SK-N-SH (cell line): ENCODE measurements around the gene INO80C. TPM values are rescaled to one million over a fixed set of nuclear protein-coding genes. Genes with fewer than 3 reads are reported as not detected.
A peak's percentile ranks its signal among the peaks of the same experiment; 100 is the strongest.

Source experiments
- CTCF ChIA-PET: fragments of 300-600, 350-600 bp; formaldehyde crosslinking; extraction: SDS; loops from one replicate; lab custom pipeline; 2021; lab: Yijun Ruan, JAX
- POLR2A ChIA-PET: fragments of 350-600 bp; sonication (Branson Sonifier 250); formaldehyde crosslinking; extraction: SDS; loops from one replicate; lab custom pipeline; 2020; ENCODE audit warnings: antibody characterized with exemption, inconsistent platforms; lab: Yijun Ruan, JAX
- DNase-seq: peaks from one replicate; pipeline ENCODE4 v3.0.0; 2012
- H2AFZ ChIP-seq: fragments of 200-600 bp; sonication (generic); 2 replicates; pipeline ENCODE4 v1.8.1; 2016; ENCODE audit warnings: antibody characterized with exemption, mild to moderate bottlenecking, low read depth
- H3F3A ChIP-seq: fragments of 200-600 bp; sonication (generic); replicated peaks from 2 replicates; pipeline ENCODE3; 2016; ENCODE audit warnings: antibody characterized with exemption, mild to moderate bottlenecking; ENCODE audit not compliant: insufficient read depth
- H3K27ac ChIP-seq, 2 experiments: fragments of 200-500 bp in 1 of 2; fragments of 200-600 bp in 1 of 2; sonication (Bioruptor generic) in 1 of 2; sonication (generic), shearing (Covaris generic) in 1 of 2; 2 replicates each; pipeline versions ENCODE4 v1.5.1 to v1.6.1; 2014 to 2016; ENCODE audit warnings: low read depth in 2 of 2, inconsistent platforms in 1 of 2, low read length in 1 of 2, mild to moderate bottlenecking in 1 of 2, mixed read lengths in 1 of 2
- H3K27me3 ChIP-seq: fragments of 200-600 bp; sonication (generic), shearing (Covaris generic); 2 replicates; pipeline ENCODE4 v1.6.1; 2016; ENCODE audit warnings: mixed run types; ENCODE audit not compliant: insufficient read depth
- H3K36me3 ChIP-seq, 2 experiments: fragments of 200-500 bp in 1 of 2; fragments of 200-600 bp in 1 of 2; sonication (Bioruptor generic) in 1 of 2; sonication (generic) in 1 of 2; replicated peaks in 1 of 2; 2 replicates each; pipeline versions ENCODE3 to v1.5.1; 2014 to 2016; ENCODE audit warnings: low read length in 1 of 2, mild to moderate bottlenecking in 1 of 2; ENCODE audit not compliant: insufficient read depth in 2 of 2, control insufficient read depth in 1 of 2
- H3K4me1 ChIP-seq, 2 experiments: fragments of 200-500 bp in 1 of 2; fragments of 200-600 bp in 1 of 2; sonication (Bioruptor generic) in 1 of 2; sonication (generic), shearing (Covaris generic) in 1 of 2; 2 replicates each; pipeline versions ENCODE4 v1.5.1 to v1.6.1; 2014 to 2016; ENCODE audit warnings: low read depth in 1 of 2, low read length in 1 of 2, mixed run types in 1 of 2; ENCODE audit not compliant: insufficient read depth in 2 of 2, control insufficient read depth in 1 of 2
- H3K4me2 ChIP-seq: fragments of 200-600 bp; sonication (generic), shearing (Covaris generic); 2 replicates; pipeline ENCODE4 v1.6.1; 2017; ENCODE audit warnings: mixed run types
- H3K4me3 ChIP-seq, 2 experiments: fragments of 200-500 bp in 1 of 2; fragments of 200-600 bp in 1 of 2; sonication (Bioruptor generic) in 1 of 2; sonication (generic), shearing (Covaris generic) in 1 of 2; 2 replicates each; pipeline versions ENCODE4 v1.5.1 to v1.8.1; 2014 to 2016; ENCODE audit warnings: low read depth in 2 of 2, inconsistent platforms in 1 of 2, low read length in 1 of 2, mild to moderate bottlenecking in 1 of 2, mixed read lengths in 1 of 2, moderate library complexity in 1 of 2
- H3K79me2 ChIP-seq: fragments of 200-600 bp; sonication (generic); 2 replicates; pipeline ENCODE4 v1.8.1; 2017; ENCODE audit warnings: mild to moderate bottlenecking; ENCODE audit not compliant: insufficient read depth
- H3K9ac ChIP-seq: fragments of 200-600 bp; sonication (generic); 2 replicates; pipeline ENCODE4 v1.6.1; 2017; ENCODE audit warnings: mixed run types
- H3K9me2 ChIP-seq: fragments of 200-600 bp; sonication (generic); 2 replicates; pipeline ENCODE4 v1.6.1; 2017; ENCODE audit warnings: mixed run types
- H3K9me3 ChIP-seq: fragments of 200-600 bp; sonication (generic); 2 replicates; pipeline ENCODE4 v1.6.1; 2017; ENCODE audit warnings: mixed run types, mild to moderate bottlenecking, moderate library complexity
- H4K20me1 ChIP-seq: fragments of 200-600 bp; sonication (generic); 2 replicates; pipeline ENCODE4 v1.6.1; 2017; ENCODE audit warnings: mild to moderate bottlenecking, mixed run types; ENCODE audit not compliant: insufficient read depth
- CTCF ChIP-seq: fragments of 200-600 bp; sonication (generic); IDR thresholded peaks from 2 replicates; pipeline ENCODE4 v1.6.1; 2017; ENCODE audit warnings: antibody characterized with exemption, mild to moderate bottlenecking, moderate library complexity
- ELF1 ChIP-seq: IDR thresholded peaks from 2 replicates; pipeline ENCODE4 v1.4.0; 2012
- EP300 ChIP-seq, 2 experiments: IDR thresholded peaks; 2 replicates each; pipeline versions ENCODE4 v1.4.0 to v1.6.1; 2012; ENCODE audit warnings: borderline replicate concordance in 1 of 2, low read depth in 1 of 2, low read length in 1 of 2
- FOXJ3 ChIP-seq: sonication (generic); formaldehyde crosslinking; IDR thresholded peaks from 2 replicates; pipeline ENCODE4 v1.5.1; 2020; ENCODE audit warnings: mild to moderate bottlenecking, missing genetic modification reagents
- FOXM1 ChIP-seq: IDR thresholded peaks from 2 replicates; pipeline ENCODE4 v1.4.0; 2012; ENCODE audit warnings: low read depth, mild to moderate bottlenecking
- GABPA ChIP-seq: IDR thresholded peaks from 2 replicates; pipeline ENCODE4 v1.4.0; 2012; ENCODE audit warnings: low read depth, mild to moderate bottlenecking
- IRF3 ChIP-seq: fragments of 150-350 bp; IDR thresholded peaks from 2 replicates; pipeline ENCODE4 v1.6.1; 2016; ENCODE audit warnings: mild to moderate bottlenecking, low read depth, low read length
- JUND ChIP-seq: IDR thresholded peaks from 2 replicates; pipeline ENCODE4 v1.4.0; 2012
- POLR2AphosphoS5 ChIP-seq: IDR thresholded peaks from 2 replicates; pipeline ENCODE4 v1.6.1; 2012; ENCODE audit warnings: low read depth, low read length
- RFX5 ChIP-seq: IDR thresholded peaks from 2 replicates; pipeline ENCODE4 v1.6.1; 2012; ENCODE audit warnings: mild to moderate bottlenecking, improper control_type of control experiment, low read length
- RXRA ChIP-seq: IDR thresholded peaks from 2 replicates; pipeline ENCODE4 v1.4.0; 2012; ENCODE audit warnings: low read depth, mild to moderate bottlenecking, borderline replicate concordance
- SMC3 ChIP-seq: IDR thresholded peaks from 2 replicates; pipeline ENCODE4 v1.6.1; 2012; ENCODE audit warnings: low read depth, low read length, improper control_type of control experiment
- TAF1 ChIP-seq: IDR thresholded peaks from 2 replicates; pipeline ENCODE4 v1.6.1; 2012; ENCODE audit warnings: low read depth, mild to moderate bottlenecking, low read length, moderate library complexity, borderline replicate concordance
- TEAD4 ChIP-seq: IDR thresholded peaks from 2 replicates; pipeline ENCODE4 v1.4.0; 2012; ENCODE audit warnings: mild to moderate bottlenecking, borderline replicate concordance; ENCODE audit not compliant: insufficient read depth
- USF1 ChIP-seq: IDR thresholded peaks from 2 replicates; pipeline ENCODE4 v1.4.0; 2012; ENCODE audit warnings: low read depth, borderline replicate concordance
- WGBS: methylation state at CpG from one replicate; pipeline ENCODE4 v1.1.6; 2017; ENCODE audit warnings: low lambda C conversion rate; 5-methylcytosine and 5-hydroxymethylcytosine counted together
- polyA plus RNA-seq, 3 experiments: library from polyadenylated mRNA; depleted of rRNA; stranded (reverse); fragments of >200 nt; gene quantifications; 2 replicates each; pipeline ENCODE4 v1.2.3, GENCODE V29; 2012
- TF ChIP-seq, protein P1 (sequence below): IDR thresholded peaks from 2 replicates; pipeline ENCODE4; 2012
- TF ChIP-seq, protein P2 (sequence below): fragments of 150-350 bp; IDR thresholded peaks from 2 replicates; pipeline ENCODE4 v1.6.1; 2017; ENCODE audit warnings: antibody characterized with exemption, low read length, low read depth, borderline replicate concordance

Gene INO80C
- polyA plus RNA-seq, 1 of the 3 experiments (the other 2 are of a cell fraction): 17.0 TPM

- Histone ChIP-seq H3K4me3 (no peak overlapping the region), H3K36me3 (no peaks in the 10 kb centered on the region), H4K20me1 (no peaks in the 10 kb centered on the region), H3K79me2 (no peaks in the 10 kb centered on the region), H3K9me3 (peaks cover 3% of the 10 kb centered on the region; the same call in 1 of the 2 replicates), H3K9ac (no peak overlapping the region), H3K4me1 (peaks cover 0 to 5% of the 10 kb centered on the region in 2 experiments; a peak in 2 of 4 replicates), H3K9me2 (no peaks in the 10 kb centered on the region), H3F3A (peaks cover 9% of the 10 kb centered on the region), H3K27ac (peak overlapping the region in 1 of 2 experiments; percentile 34; a peak in 1 of 4 replicates), H2AFZ (no peak overlapping the region; the same call in 1 of the 2 replicates), H3K27me3 (no peaks in the 10 kb centered on the region), H3K4me2 (no peak overlapping the region)
- TF ChIP-seq EP300 (IDR thresholded peaks at IDR 0.05; ENCODE audit: borderline replicate concordance in 1 of 2, low read depth in 1 of 2, low read length in 1 of 2) (no peak), TAF1 (no peak), JUND (no peak), SMC3 (no peak), FOXJ3 (CRISPR knock-in tag) (no peak), GABPA (no peak), RFX5 (no peak), TEAD4 (no peak)
- 0% methylated on average over 1 of the region's 1 CpG for WGBS
- ChIA-PET CTCF (interaction anchor here (0.8 kb wide), 1 partner anchor 12 kb away, joined by 3 read pairs; no protein-coding TSS in a partner anchor), POLR2A (no interaction called here)
- no peak for DNase-seq
Observed at GRCh38 chr18:35432565-35433001, 65.2 kb downstream of the INO80C start.

DNA sequence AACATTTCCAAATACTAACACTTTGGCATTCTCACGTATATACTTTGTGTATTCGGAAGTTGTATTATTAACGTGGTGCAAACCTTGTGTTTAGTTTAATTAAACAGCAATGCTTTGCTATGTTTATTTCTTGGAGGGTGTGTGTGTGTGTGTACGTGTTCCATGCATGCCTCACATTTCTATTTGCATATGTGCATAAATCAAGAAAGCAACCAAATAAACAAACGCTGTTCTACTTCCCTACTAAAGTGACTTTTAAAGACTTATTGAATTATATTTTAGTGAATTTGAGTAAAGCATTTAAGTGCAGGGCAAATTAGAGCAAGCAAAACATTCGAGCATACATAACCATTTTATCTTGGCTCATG is 66.4 kb downstream of the INO80C start:
- H3K9me2 ChIP-seq: no peaks in the 10 kb centered on the region
- TF ChIP-seq IRF3 (no peak), ELF1 (no peak), CTCF (no peak), TAF1 (no peak), USF1 (no peak), RXRA (no peak), RFX5 (no peak), POLR2AphosphoS5 (no peak), FOXM1 (no peak)
- TF ChIP-seq, protein P1, sequence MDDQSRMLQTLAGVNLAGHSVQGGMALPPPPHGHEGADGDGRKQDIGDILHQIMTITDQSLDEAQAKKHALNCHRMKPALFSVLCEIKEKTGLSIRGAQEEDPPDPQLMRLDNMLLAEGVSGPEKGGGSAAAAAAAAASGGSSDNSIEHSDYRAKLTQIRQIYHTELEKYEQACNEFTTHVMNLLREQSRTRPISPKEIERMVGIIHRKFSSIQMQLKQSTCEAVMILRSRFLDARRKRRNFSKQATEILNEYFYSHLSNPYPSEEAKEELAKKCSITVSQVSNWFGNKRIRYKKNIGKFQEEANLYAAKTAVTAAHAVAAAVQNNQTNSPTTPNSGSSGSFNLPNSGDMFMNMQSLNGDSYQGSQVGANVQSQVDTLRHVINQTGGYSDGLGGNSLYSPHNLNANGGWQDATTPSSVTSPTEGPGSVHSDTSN: no peak
- TF ChIP-seq, protein P2, sequence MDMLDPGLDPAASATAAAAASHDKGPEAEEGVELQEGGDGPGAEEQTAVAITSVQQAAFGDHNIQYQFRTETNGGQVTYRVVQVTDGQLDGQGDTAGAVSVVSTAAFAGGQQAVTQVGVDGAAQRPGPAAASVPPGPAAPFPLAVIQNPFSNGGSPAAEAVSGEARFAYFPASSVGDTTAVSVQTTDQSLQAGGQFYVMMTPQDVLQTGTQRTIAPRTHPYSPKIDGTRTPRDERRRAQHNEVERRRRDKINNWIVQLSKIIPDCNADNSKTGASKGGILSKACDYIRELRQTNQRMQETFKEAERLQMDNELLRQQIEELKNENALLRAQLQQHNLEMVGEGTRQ: no peak
- H3K9me3 ChIP-seq: peaks cover 3% of the 10 kb centered on the region; the same call in 1 of the 2 replicates
- no peak overlapping the region for H3K4me2 ChIP-seq
- peaks cover 6% of the 10 kb centered on the region for H3F3A ChIP-seq
- no peak overlapping the region for H2AFZ ChIP-seq
- H3K36me3 ChIP-seq: no peaks in the 10 kb centered on the region
- H3K4me3 ChIP-seq: no peak overlapping the region
- no peaks in the 10 kb centered on the region for H3K79me2 ChIP-seq
- H3K9ac ChIP-seq: no peak overlapping the region
- POLR2A ChIA-PET: no interaction called here
- no peak for DNase-seq
- H4K20me1 ChIP-seq: no peaks in the 10 kb centered on the region
- whole genome bisulfite sequencing: 54% methylated on average over 6 of the region's 6 CpGs
- H3K27ac ChIP-seq: no peak overlapping the region
- peaks cover 0 to 5% of the 10 kb centered on the region in 2 experiments; a peak in 2 of 4 replicates for H3K4me1 ChIP-seq
- CTCF ChIA-PET: no interaction called here
- H3K27me3 ChIP-seq: no peaks in the 10 kb centered on the region
